HEK293 (cell line): ENCODE data around the gene PROKR1.
"Not testable (repeated sequence)": the region's sequence is repeated elsewhere in the genome, so short reads cannot be mapped to it uniquely, and the experiment has no call there.

Experiments used
- CTCF ChIP-seq: fragments of 450-650 bp; formaldehyde crosslinking; IDR thresholded peaks from 2 replicates; pipeline ENCODE4 v1.5.1; 2016; ENCODE audit warnings: missing biosample characterization, missing genetic modification characterization
- KLF7 ChIP-seq: fragments of 450-650 bp; formaldehyde crosslinking; IDR thresholded peaks from 2 replicates; pipeline ENCODE4 v1.5.1; 2016; ENCODE audit warnings: missing biosample characterization, missing genetic modification characterization, borderline replicate concordance
- PATZ1 ChIP-seq: fragments of 450-650 bp; formaldehyde crosslinking; IDR thresholded peaks from 2 replicates; pipeline ENCODE4 v1.5.1; 2016; ENCODE audit warnings: missing biosample characterization, missing genetic modification characterization
- SALL2 ChIP-seq: fragments of 450-650 bp; formaldehyde crosslinking; IDR thresholded peaks from 2 replicates; pipeline ENCODE4 v1.5.0; 2017; ENCODE audit warnings: missing biosample characterization, mild to moderate bottlenecking, missing genetic modification characterization, borderline replicate concordance
- SP3 ChIP-seq: fragments of 450-650 bp; formaldehyde crosslinking; IDR thresholded peaks from 2 replicates; pipeline ENCODE4 v1.5.1; 2016; ENCODE audit warnings: missing biosample characterization, missing genetic modification characterization
- YY2 ChIP-seq: fragments of 450-650 bp; formaldehyde crosslinking; IDR thresholded peaks from 2 replicates; pipeline ENCODE4 v1.5.1; 2016; ENCODE audit warnings: missing biosample characterization, missing genetic modification characterization
- ZBTB49 ChIP-seq: fragments of 450-650 bp; formaldehyde crosslinking; IDR thresholded peaks from 2 replicates; pipeline ENCODE4 v1.5.1; 2016; ENCODE audit warnings: missing biosample characterization, missing genetic modification characterization, low read depth
- ZBTB7A ChIP-seq: fragments of 450-650 bp; formaldehyde crosslinking; IDR thresholded peaks from 2 replicates; pipeline ENCODE4 v1.5.1; 2016; ENCODE audit warnings: low read depth, missing biosample characterization, missing genetic modification characterization
- ZNF112 ChIP-seq: fragments of 450-650 bp; formaldehyde crosslinking; IDR thresholded peaks from 2 replicates; pipeline ENCODE4 v1.5.0; 2017; ENCODE audit warnings: missing biosample characterization, missing genetic modification characterization
- ZNF350 ChIP-seq: fragments of 450-650 bp; formaldehyde crosslinking; IDR thresholded peaks from 2 replicates; pipeline ENCODE4 v1.5.0; 2017; ENCODE audit warnings: missing biosample characterization, mild to moderate bottlenecking, missing genetic modification characterization
- ZNF513 ChIP-seq: fragments of 450-650 bp; IDR thresholded peaks from 2 replicates; pipeline ENCODE4 v1.5.1; 2018; ENCODE audit warnings: missing biosample characterization, missing genetic modification characterization
- ZNF629 ChIP-seq: fragments of 450-650 bp; formaldehyde crosslinking; IDR thresholded peaks from 2 replicates; pipeline ENCODE4 v1.5.1; 2017; ENCODE audit warnings: missing biosample characterization, missing genetic modification characterization

GRCh38 chr2:68595493-68595785 is 47.9 kb upstream of the PROKR1 start:
- not testable (repeated sequence) for TF ChIP-seq ZNF112 (tag by site-specific recombination); ZBTB49 (tag by site-specific recombination); ZNF629; KLF7; SALL2; ZBTB7A (tag by site-specific recombination); CTCF; SP3; ZNF513 (tag by site-specific recombination); ZNF350 (tag by site-specific recombination); YY2 (tag by site-specific recombination); PATZ1
